ENCODE data around the gene STAG2.

- TF ChIP-seq, protein P1, sequence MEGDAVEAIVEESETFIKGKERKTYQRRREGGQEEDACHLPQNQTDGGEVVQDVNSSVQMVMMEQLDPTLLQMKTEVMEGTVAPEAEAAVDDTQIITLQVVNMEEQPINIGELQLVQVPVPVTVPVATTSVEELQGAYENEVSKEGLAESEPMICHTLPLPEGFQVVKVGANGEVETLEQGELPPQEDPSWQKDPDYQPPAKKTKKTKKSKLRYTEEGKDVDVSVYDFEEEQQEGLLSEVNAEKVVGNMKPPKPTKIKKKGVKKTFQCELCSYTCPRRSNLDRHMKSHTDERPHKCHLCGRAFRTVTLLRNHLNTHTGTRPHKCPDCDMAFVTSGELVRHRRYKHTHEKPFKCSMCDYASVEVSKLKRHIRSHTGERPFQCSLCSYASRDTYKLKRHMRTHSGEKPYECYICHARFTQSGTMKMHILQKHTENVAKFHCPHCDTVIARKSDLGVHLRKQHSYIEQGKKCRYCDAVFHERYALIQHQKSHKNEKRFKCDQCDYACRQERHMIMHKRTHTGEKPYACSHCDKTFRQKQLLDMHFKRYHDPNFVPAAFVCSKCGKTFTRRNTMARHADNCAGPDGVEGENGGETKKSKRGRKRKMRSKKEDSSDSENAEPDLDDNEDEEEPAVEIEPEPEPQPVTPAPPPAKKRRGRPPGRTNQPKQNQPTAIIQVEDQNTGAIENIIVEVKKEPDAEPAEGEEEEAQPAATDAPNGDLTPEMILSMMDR (IDR thresholded peaks at IDR 0.05), result no peak
- TF ChIP-seq POLR2AphosphoS5 (IDR thresholded peaks at IDR 0.05), result no peak
Measured at GRCh38 chrX:124127496-124127895, 166.0 kb downstream of the STAG2 start.

All from upper lobe of left lung (tissue), 4 donors.